Measurements from ENCODE around the gene MFSD6L.
A peak's percentile ranks its signal among the peaks of the same experiment; 100 is the strongest.

MFSD6L gene

DNA sequence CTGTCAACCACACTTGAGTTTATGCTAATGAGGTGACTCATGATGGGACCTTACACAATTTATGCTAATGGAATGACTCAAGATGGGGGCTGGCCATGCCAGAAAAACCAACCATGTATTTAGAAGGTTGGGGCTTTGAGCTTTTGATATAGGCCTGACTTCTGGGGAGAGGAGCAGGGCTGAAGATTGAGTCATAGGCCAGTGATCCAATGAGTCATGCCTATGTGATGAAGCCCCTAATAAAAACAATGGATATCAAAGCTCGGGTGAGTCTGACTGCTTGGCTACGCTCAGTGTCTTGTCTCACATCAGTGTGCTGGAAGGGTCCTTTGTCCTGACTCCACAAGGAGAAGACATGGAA is 7.3 kb downstream of the MFSD6L start:
- DNase-seq: no peak

DNA sequence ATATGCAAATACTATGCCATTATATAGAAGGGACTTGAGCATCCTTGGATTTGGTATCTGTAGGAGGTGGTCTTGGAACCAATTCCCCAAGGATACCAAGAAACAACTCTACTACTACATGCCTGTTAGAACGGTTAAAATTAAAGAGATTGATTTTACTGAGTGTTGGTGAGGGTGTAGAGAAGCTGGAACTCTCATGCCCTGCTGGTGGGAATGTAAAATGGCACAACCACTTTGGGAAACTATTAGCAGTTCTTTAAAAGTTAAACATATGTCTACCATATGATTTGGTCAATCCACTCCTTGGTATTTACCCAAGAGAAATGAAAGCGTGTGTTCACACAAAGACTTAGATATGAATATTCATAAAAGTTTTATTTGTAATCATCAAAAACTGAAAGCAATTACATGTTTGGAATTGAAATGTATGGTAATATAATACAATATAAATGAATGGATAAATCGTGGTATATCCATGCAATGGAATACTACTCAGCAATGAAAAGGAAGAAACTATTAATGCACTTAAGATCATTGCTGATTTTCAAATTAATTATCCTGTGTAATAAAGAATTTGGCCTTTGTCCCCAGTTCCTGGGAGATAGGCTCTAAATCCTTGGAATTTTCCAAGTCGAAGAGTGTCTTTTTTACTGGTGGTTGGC is 7.8 kb downstream of the MFSD6L start:
- DNase-seq: no peak

- DNase-seq: no peak
Measured at GRCh38 chr17:8789743-8790142, 9.4 kb downstream of the MFSD6L start.

DNA sequence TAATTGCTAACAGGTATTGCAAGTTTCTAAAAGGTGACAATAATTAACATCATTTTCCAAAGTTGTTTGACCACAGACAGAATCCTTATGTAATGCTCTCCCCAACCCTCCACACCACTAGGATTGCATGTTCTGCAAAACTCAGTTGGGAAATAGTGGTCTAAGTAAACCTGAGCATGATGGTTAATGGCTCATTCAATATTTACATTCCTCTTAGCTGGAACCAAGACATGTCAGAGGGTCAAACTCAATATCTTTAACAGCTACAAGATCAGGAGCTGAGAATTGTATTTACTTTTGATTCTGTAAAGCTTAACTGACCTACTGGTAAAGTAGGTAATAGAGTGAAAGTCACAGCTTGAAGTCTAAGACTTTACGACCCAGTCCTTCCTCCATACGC is 10.2 kb downstream of the MFSD6L start:
- DNase-seq: no peak

DNA sequence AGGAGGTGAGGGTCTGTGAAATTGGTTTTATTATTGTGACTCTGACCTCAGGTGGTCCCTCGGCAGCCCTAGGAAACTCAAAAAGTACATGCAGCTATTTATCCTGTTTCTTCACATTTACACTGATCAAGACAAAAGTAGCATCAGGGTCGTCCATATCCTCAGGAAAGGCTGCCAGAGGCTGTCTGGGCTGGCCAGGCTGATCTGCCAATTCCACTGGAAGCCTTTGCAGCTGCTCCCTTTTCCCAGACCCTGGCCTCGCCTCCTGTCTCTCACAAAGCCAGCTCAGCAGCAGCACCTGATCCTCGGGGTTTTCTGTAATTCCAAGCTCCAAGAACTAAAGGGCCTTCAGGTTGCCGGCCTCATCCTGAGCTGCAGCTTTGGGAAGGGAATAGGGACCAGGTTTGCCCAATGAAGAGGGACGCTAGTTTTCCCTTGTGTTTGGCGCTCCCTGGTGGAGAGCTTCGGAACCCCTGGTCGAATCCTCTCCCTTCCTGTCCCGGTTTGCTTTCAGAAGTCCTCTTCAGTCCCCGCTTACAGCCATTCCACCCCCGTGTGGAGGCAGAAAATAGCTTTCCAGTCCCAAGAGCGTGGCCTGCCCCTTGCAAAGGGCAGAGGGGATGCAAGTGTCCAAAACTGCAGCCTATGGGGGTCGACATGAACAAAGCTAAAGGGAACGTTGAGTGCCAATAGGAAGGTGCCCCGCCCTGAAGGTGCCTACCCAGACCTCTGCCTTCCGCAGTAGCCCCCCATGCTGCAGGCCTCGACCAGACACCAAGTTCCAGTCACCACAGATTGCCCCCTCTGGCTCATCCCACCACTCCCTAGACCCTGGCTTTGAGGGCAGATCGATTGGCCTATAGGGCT is 13.4 kb downstream of the MFSD6L start:
- peak; percentile 58 for DNase-seq

- DNase-seq: no peak
Measured at GRCh38 chr17:8782176-8782575, 17.0 kb downstream of the MFSD6L start.

DNA sequence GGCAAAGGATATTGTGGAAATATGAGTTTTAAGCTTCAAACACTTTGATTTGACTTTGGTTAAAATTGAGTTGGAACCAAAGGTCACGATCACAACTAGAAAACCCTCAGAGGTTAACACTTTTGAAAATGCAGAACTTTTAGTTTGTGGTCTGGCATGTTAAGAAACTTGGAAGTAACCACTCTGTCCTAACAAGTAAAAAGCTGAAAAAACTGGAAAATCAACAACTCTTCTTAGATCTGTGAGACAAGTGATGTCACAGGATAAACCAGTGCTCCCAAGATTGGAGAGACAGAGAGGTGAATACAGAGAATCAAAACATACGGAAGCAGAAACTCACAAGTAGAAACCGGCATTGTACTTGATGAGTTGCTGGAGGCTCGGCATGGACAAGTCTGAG is 17.4 kb downstream of the MFSD6L start:
- no peak for DNase-seq

GRCh38 chr17:8776881-8777280 is 22.3 kb downstream of the MFSD6L start:
- DNase-seq: no peak

- no peak for DNase-seq
Measured at GRCh38 chr17:8776248-8776647, 22.9 kb downstream of the MFSD6L start.

DNA sequence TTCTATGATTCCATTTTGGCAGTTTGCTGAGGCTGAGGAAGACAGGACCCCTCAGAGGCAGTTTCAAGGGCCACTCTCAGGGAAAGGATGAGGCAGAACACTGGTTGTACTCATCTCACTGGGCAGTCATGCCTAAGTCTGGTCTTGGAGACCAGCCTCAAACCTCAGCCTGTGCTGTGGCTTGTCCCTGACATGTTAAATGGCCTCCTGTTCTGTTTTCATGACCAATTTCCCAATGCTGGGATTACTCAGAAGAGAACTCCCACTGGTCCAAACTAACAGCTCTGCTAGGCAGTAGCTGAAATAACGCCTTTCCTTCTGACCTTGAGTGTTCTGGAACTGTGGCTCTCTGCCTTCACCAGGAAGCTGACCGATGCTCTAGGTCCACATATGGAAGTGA is 32.4 kb downstream of the MFSD6L start:
- no peak for DNase-seq

DNA sequence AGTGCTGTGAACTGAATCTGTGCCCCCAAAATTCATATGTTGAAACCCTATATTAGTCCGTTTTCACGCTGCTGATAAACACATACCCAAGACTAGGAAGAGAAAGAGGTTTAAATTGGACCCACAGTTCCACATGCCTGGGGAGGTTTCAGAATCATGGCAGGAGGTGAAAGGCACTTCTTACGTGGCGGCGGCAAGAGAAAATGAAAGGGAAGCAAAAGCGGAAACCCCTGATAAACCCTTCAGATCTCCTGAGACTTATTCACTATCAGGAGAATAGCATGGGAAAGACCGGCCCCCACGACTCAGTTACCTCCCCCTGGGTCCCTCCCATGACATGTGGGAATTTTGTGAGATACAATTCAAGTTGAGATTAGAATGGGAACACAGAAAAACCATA is 37.2 kb downstream of the MFSD6L start:
- DNase-seq: no peak

GRCh38 chr17:8758137-8758596 is 41.0 kb downstream of the MFSD6L start, which contains the start of gene SPDYE4:
SPDYE4 (minus strand) TSS chr17:8758546; CDS start chr17:8758382, 164 bp downstream.
- no peak for DNase-seq

- DNase-seq: no peak
Measured at GRCh38 chr17:8757189-8757588, 42.0 kb downstream of the MFSD6L start.

GRCh38 chr17:8755590-8756255 is 43.4 kb downstream of the MFSD6L start:
- DNase-seq: no peak

DNA sequence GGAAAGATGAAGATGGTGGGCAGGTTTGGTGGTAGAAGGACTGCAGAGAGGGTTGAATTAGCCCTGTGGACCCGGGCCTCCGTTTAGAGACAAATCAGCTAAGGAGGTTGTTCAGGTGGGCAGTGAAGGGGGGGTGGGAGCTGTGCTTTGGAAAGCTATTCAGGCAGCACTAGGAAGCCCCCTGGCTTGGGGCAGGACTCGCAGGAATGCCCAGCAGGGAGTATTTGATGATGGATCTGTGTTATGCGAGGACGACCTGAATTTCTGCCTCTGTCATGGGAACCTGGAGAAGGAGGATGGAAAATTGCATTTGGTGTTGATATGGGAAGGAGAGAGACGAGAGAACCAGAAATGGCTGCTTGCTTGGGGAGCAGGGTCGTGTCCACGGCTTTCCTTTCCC is 44.3 kb downstream of the MFSD6L start:
- no peak for DNase-seq

GRCh38 chr17:8753976-8754440 is 45.2 kb downstream of the MFSD6L start:
- no peak for DNase-seq

- DNase-seq: no peak
Measured at GRCh38 chr17:8753136-8753975, 45.8 kb downstream of the MFSD6L start.

GRCh38 chr17:8749616-8750015 is 49.5 kb downstream of the MFSD6L start:
- DNase-seq: no peak

DNA sequence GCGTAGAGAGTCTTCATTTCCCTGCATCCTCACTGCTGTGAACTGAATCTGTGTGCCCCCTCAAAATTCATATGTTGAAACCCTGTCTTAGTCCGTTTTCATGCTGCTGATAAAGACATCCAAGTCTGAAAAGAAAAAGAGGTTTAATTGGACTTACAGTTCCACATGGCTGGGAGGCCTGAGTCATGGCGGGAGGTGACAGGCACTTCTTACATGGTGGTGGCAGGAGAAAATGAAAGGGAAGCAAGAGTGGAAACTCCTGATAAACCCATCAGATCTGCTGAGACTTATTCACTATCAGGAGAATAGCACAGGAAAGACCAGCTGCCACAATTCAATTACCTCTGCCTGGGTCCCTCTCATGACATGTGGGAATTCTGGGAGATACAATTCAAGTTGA is 51.4 kb downstream of the MFSD6L start:
- no peak for DNase-seq
